Keratinocyte (primary cell): ENCODE results near the gene CCRL2. TPM values are rescaled to one million over a fixed set of nuclear protein-coding genes. Genes with fewer than 3 reads are reported as not detected.

Experiments
- DNase-seq: peaks from one replicate; pipeline ENCODE4 v3.0.0-alpha.2; 2011; ENCODE audit warnings: low read depth, missing footprints, low spot score
- FAIRE-seq: peaks from 2 replicates; lab custom pipeline; 2011; peaks lifted over from hg19 to GRCh38; lab: Jason Lieb, UNC
- H2AFZ ChIP-seq: 2 replicates; pipeline ENCODE4 v1.6.0; 2012; ENCODE audit warnings: low read length, control low read depth, inconsistent platforms; ENCODE audit not compliant: control insufficient read depth
- H3K27ac ChIP-seq: 2 replicates; pipeline ENCODE4 v1.5.1; 2011; ENCODE audit warnings: low read length; ENCODE audit not compliant: control insufficient read depth, insufficient read depth
- H3K27me3 ChIP-seq: 3 replicates; pipeline ENCODE4 v1.6.0; 2011; ENCODE audit warnings: low read length; ENCODE audit not compliant: control insufficient read depth, insufficient read depth; ENCODE audit errors: extremely low read depth
- H3K36me3 ChIP-seq, 2 experiments: 2 replicates in 1 of 2; 3 replicates in 1 of 2; pipeline ENCODE4 v1.5.1; 2011; ENCODE audit warnings: low read length in 2 of 2, mild to moderate bottlenecking in 1 of 2; ENCODE audit not compliant: control insufficient read depth in 2 of 2, insufficient read depth in 2 of 2; ENCODE audit errors: extremely low read depth in 1 of 2
- H3K4me1 ChIP-seq: 3 replicates; pipeline ENCODE4 v1.5.1; 2011; ENCODE audit warnings: low read length; ENCODE audit not compliant: control insufficient read depth, insufficient read depth; ENCODE audit errors: extremely low read depth
- H3K4me2 ChIP-seq: 3 replicates; pipeline ENCODE4 v1.6.0; 2011; ENCODE audit warnings: low read depth, low read length; ENCODE audit not compliant: control insufficient read depth, insufficient read depth; ENCODE audit errors: extremely low read depth
- H3K4me3 ChIP-seq, 3 experiments: fragments of 200-600 bp in 1 of 3; sonication (generic) in 1 of 3; 2 replicates in 2 of 3; 3 replicates in 1 of 3; pipeline ENCODE4 v1.5.1; 2011 to 2016; ENCODE audit warnings: low read length in 3 of 3, mild to moderate bottlenecking in 3 of 3, control low read depth in 2 of 3, inconsistent platforms in 1 of 3, low read depth in 1 of 3, mixed read lengths in 1 of 3, mixed run types in 1 of 3, moderate library complexity in 1 of 3; ENCODE audit not compliant: control insufficient read depth in 2 of 3, insufficient read depth in 2 of 3; ENCODE audit errors: extremely low read depth in 1 of 3
- H3K79me2 ChIP-seq: 2 replicates; pipeline ENCODE4 v1.6.0; 2012; ENCODE audit warnings: low read length; ENCODE audit not compliant: control insufficient read depth, insufficient read depth
- H3K9ac ChIP-seq: 3 replicates; pipeline ENCODE4 v1.6.0; 2011; ENCODE audit warnings: low read length; ENCODE audit not compliant: control insufficient read depth, insufficient read depth; ENCODE audit errors: extremely low read depth
- H3K9me1 ChIP-seq: 3 replicates; pipeline ENCODE4 v1.6.0; 2011; ENCODE audit warnings: low read length; ENCODE audit not compliant: control insufficient read depth, insufficient read depth; ENCODE audit errors: extremely low read depth
- H3K9me3 ChIP-seq: 2 replicates; pipeline ENCODE4 v1.5.1; 2012; ENCODE audit warnings: low read depth, low read length; ENCODE audit not compliant: control insufficient read depth
- H4K20me1 ChIP-seq: 3 replicates; pipeline ENCODE4 v1.6.0; 2011; ENCODE audit warnings: low read length; ENCODE audit not compliant: control insufficient read depth, insufficient read depth; ENCODE audit errors: extremely low read depth
- CTCF ChIP-seq, 3 experiments: IDR thresholded peaks in 1 of 3; conservative IDR thresholded peaks in 1 of 3; optimal IDR thresholded peaks in 1 of 3; 2 replicates in 2 of 3; 3 replicates in 1 of 3; pipeline versions ENCODE3 to v1.5.1; 2011; ENCODE audit warnings: low read length in 3 of 3, mild to moderate bottlenecking in 3 of 3, moderate library complexity in 2 of 3, control low read depth in 1 of 3, inconsistent platforms in 1 of 3; ENCODE audit not compliant: insufficient read depth in 2 of 3; ENCODE audit errors: extremely low read depth in 1 of 3
- EZH2 ChIP-seq: IDR thresholded peaks from one replicate; pipeline ENCODE4 v1.6.1; 2012; ENCODE audit warnings: inconsistent platforms, mild to moderate bottlenecking, low read length, moderate library complexity
- dilution Hi-C: fragments of 300-500 bp; cut with MboI; formaldehyde crosslinking; loops from one replicate; pipeline ENCODE4 v1.7.0; 2020; ENCODE audit warnings: low sequenced_read_pairs; ENCODE audit not compliant: extremely low pct_ligation_motif_present
- polyA plus RNA-seq, 5 experiments: library from polyadenylated mRNA; depleted of rRNA in 3 of 5; stranded (reverse) in 3 of 5; stranded (forward) in 1 of 5; unstranded in 1 of 5; fragments of >200 nt; gene quantifications; 1 replicate in 1 of 5; 2 replicates in 3 of 5; 3 replicates in 1 of 5; pipeline versions ENCODE4 v1.2.1 to v1.2.3, GENCODE V29; 2011 to 2012; ENCODE audit warnings: missing spikeins in 2 of 5, low read depth in 1 of 5, low replicate concordance in 1 of 5

Gene CCRL2
- polyA plus RNA-seq, 1 donor (not counting 4 experiments of a cell fraction or from before 2014, with no cell fraction given): not detected

DNA sequence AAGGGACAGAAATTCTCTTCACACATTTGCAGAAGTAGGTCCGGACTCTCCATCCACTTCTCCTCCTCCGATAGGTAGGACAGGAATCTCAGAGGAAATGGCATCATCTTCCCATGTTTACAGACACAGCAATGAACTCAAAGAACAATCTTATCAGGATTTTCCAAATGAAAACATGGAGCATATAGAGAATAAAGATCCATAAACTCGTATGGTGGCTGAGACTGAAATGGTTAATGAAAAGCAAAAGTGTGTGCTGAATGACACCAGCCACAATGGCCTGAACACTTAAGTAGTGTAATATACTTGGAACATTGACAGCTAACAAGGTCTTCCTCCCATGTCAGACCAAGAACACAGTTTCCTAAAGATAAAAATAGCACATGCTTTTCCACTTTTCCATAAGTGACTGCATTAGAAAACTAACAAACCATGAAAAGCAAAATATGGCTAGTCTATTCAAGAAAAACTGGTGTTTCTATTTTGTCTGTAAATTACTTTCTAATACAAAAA is 5.8 kb downstream of the CCRL2 start:
- Histone ChIP-seq H3K27ac (no peak overlapping the region), H3K79me2 (no peaks in the 10 kb centered on the region), H3K27me3 (no peaks in the 10 kb centered on the region), H3K9me3 (no peaks in the 10 kb centered on the region), H3K4me1 (no peaks in the 10 kb centered on the region), H4K20me1 (no peaks in the 10 kb centered on the region), H2AFZ (no peak overlapping the region), H3K9me1 (no peaks in the 10 kb centered on the region), H3K4me2 (no peak overlapping the region), H3K36me3 (no peaks in the 10 kb centered on the region), H3K4me3 (no peak overlapping the region), H3K9ac (no peak overlapping the region)
- dilution Hi-C loops: no loop called here
- DNase-seq: no peak
- no peak for FAIRE-seq
- TF ChIP-seq CTCF (optimal IDR thresholded peaks at IDR 0.05 in 1 of 3, IDR thresholded peaks at IDR 0.05 in 1 of 3, conservative IDR thresholded peaks at IDR 0.05 in 1 of 3; ENCODE audit: extremely low read depth in 1 of 3, insufficient read depth in 2 of 3, low read length in 3 of 3): no peak
- no peak for TF ChIP-seq EZH2

DNA sequence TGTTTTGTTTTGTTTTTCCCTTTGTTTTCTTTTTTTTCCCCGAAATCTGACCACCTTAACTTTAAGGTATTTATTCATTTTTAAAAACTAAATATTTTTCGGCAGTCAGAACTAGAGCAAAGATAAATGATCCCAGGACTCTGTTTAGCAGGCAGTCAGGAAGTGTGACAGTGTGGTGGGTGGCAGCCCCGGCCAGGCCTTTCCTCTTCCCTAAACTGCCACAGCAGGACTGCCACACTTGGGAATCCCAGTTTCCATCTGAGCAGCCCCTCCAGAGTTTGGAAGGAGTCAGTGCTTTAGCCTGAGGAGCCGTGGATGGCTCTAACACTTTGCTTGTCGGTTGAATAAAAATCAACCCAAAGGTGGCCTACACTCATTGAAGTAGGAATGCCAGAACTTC is 6.9 kb downstream of the CCRL2 start:
- FAIRE-seq (no peak), DNase-seq (no peak)
- Histone ChIP-seq H3K36me3 (no peaks in the 10 kb centered on the region), H3K4me1 (no peaks in the 10 kb centered on the region), H3K4me3 (no peak overlapping the region), H3K9ac (no peak overlapping the region), H3K79me2 (no peaks in the 10 kb centered on the region), H3K27me3 (no peaks in the 10 kb centered on the region), H3K27ac (no peak overlapping the region), H3K4me2 (no peak overlapping the region), H3K9me3 (no peaks in the 10 kb centered on the region), H4K20me1 (no peaks in the 10 kb centered on the region), H2AFZ (no peak overlapping the region), H3K9me1 (no peaks in the 10 kb centered on the region)
- TF ChIP-seq EZH2 (no peak), CTCF (optimal IDR thresholded peaks at IDR 0.05 in 1 of 3, IDR thresholded peaks at IDR 0.05 in 1 of 3, conservative IDR thresholded peaks at IDR 0.05 in 1 of 3; ENCODE audit: extremely low read depth in 1 of 3, insufficient read depth in 2 of 3, low read length in 3 of 3) (no peak)
- dilution Hi-C loops: no loop called here
